K562 (cell line): ENCODE data around the gene RPS19. TPM values are rescaled to one million over a fixed set of nuclear protein-coding genes. Genes with fewer than 3 reads are reported as not detected.

Experiments used
- ARID4B ChIP-seq: sonication (generic); formaldehyde crosslinking; IDR thresholded peaks from 2 replicates; pipeline ENCODE4 v1.8.0; 2022; ENCODE audit warnings: mild to moderate bottlenecking, missing genetic modification reagents
- CBX2 ChIP-seq: fragments of 200-600 bp; sonication (generic); IDR thresholded peaks from one replicate; pipeline ENCODE4 v1.6.1; 2012; ENCODE audit warnings: mild to moderate bottlenecking, low read length, inconsistent platforms; ENCODE audit not compliant: insufficient read depth, poor library complexity, severe bottlenecking
- FIP1L1 ChIP-seq: fragments of 200-400 bp; formaldehyde crosslinking; IDR thresholded peaks from 2 replicates; pipeline ENCODE4 v1.6.1; 2018; ENCODE audit warnings: mild to moderate bottlenecking, low read depth, low read length; ENCODE audit not compliant: poor library complexity, severe bottlenecking
- FOXJ2 ChIP-seq: fragments of 200-800 bp; sonication (Bioruptor generic); IDR thresholded peaks from 2 replicates; pipeline ENCODE4 v1.6.1; 2016; ENCODE audit warnings: missing genetic modification characterization, missing compliant biosample characterization
- FOXK1 ChIP-seq: sonication (generic); formaldehyde crosslinking; IDR thresholded peaks from 2 replicates; pipeline ENCODE4 v1.8.0; 2022; ENCODE audit warnings: missing genetic modification reagents, mild to moderate bottlenecking, borderline replicate concordance
- GATA2 ChIP-seq: sonication (generic); formaldehyde crosslinking; IDR thresholded peaks from 2 replicates; pipeline ENCODE4 v1.4.0; 2020; ENCODE audit warnings: mild to moderate bottlenecking, missing genetic modification reagents
- HDAC6 ChIP-seq: IDR thresholded peaks from 2 replicates; pipeline ENCODE4 v1.6.1; 2012; ENCODE audit warnings: low read depth, mild to moderate bottlenecking, control low read depth, inconsistent platforms, low read length, moderate library complexity
- HNRNPUL1 ChIP-seq: fragments of 200-400 bp; formaldehyde crosslinking; IDR thresholded peaks from 2 replicates; pipeline ENCODE4 v1.6.1; 2017; ENCODE audit warnings: low read length
- ILF3 ChIP-seq: fragments of 450-650 bp; IDR thresholded peaks from 2 replicates; pipeline ENCODE4 v1.6.1; 2018; ENCODE audit warnings: antibody characterized with exemption, mild to moderate bottlenecking, moderate library complexity, borderline replicate concordance
- MITF ChIP-seq: IDR thresholded peaks from 2 replicates; pipeline ENCODE4 v1.6.1; 2014; ENCODE audit warnings: antibody characterized with exemption
- NCOA4 ChIP-seq: fragments of 450-650 bp; IDR thresholded peaks from 2 replicates; pipeline ENCODE4 v1.6.1; 2018; ENCODE audit warnings: mild to moderate bottlenecking; ENCODE audit not compliant: partially characterized antibody
- PHTF2 ChIP-seq: fragments of 250-450 bp; sonication (Bioruptor Pico); IDR thresholded peaks from 2 replicates; pipeline ENCODE4 v1.5.0; 2021; ENCODE audit warnings: mild to moderate bottlenecking
- PURB ChIP-seq: sonication (generic); formaldehyde crosslinking; IDR thresholded peaks from 2 replicates; pipeline ENCODE4 v1.9.0; 2021; ENCODE audit warnings: low read depth, mild to moderate bottlenecking, missing genetic modification reagents
- SAP30 ChIP-seq: fragments of 200-600 bp; sonication (generic); IDR thresholded peaks from 2 replicates; pipeline ENCODE4 v1.6.1; 2012; ENCODE audit warnings: borderline replicate concordance, low read depth, mild to moderate bottlenecking, moderate library complexity, low read length, control low read depth, inconsistent platforms; ENCODE audit not compliant: insufficient read depth, poor library complexity, severe bottlenecking
- STAG1 ChIP-seq: sonication (generic); formaldehyde crosslinking; IDR thresholded peaks from 2 replicates; pipeline ENCODE4 v1.5.0; 2020; ENCODE audit warnings: missing genetic modification reagents, borderline replicate concordance
- TRIM24 ChIP-seq, 2 experiments: fragments of 450-650 bp; IDR thresholded peaks; 2 replicates each; pipeline ENCODE4 v1.6.1; 2016
- ZNF197 ChIP-seq: fragments of 200-800 bp; sonication (Bioruptor generic); IDR thresholded peaks from 2 replicates; pipeline ENCODE4 v1.6.1; 2016; ENCODE audit warnings: low read depth, missing genetic modification characterization, missing compliant biosample characterization
- ZNF282 ChIP-seq: sonication (generic); formaldehyde crosslinking; IDR thresholded peaks from 2 replicates; pipeline ENCODE4 v1.8.1; 2023; ENCODE audit warnings: missing genetic modification reagents
- ZNF696 ChIP-seq: fragments of 250-450 bp; sonication (Bioruptor Pico); conservative IDR thresholded peaks from 2 replicates; pipeline ENCODE4 v1.4.0; 2020; ENCODE audit warnings: mild to moderate bottlenecking, moderate library complexity
- polyA plus RNA-seq, 8 experiments: library from polyadenylated mRNA; depleted of rRNA in 4 of 8; stranded (reverse) in 5 of 8; unstranded in 3 of 8; fragments of >200 nt; fragmentation: Nextera tagmentation in 2 of 8; fragmentation: Illumina TruSeq in 1 of 8; extraction: Ambion mirVana in 2 of 8; extraction: Trizol in 1 of 8; gene quantifications; 2 replicates each; pipeline versions ENCODE4 v1.2.1 to v1.2.3, GENCODE V29; 2011 to 2014; ENCODE audit warnings: inconsistent platforms in 1 of 8, missing spikeins in 1 of 8
- total RNA-seq, 7 experiments: library from RNA; depleted of rRNA in 6 of 7; stranded (reverse); fragments of >200 nt in 6 of 7; fragmentation: Illumina TruSeq in 2 of 7; extraction: Trizol in 2 of 7; gene quantifications; 2 replicates each; pipeline versions ENCODE4 v1.2.1 to v1.2.3, GENCODE V29; 2011 to 2021; ENCODE audit warnings: low replicate concordance in 1 of 7
- TF ChIP-seq, protein P1 (sequence below): fragments of 250-450 bp; sonication (Bioruptor Pico); IDR thresholded peaks from 2 replicates; pipeline ENCODE4 v1.9.0; 2021; ENCODE audit warnings: mild to moderate bottlenecking
- TF ChIP-seq, protein P2 (sequence below): fragments of 250-450 bp; sonication (Bioruptor Pico); IDR thresholded peaks from 2 replicates; pipeline ENCODE4 v1.5.0; 2021

Gene RPS19
- total and polyA plus RNA-seq, 9 of the 15 experiments (the other 6 are each of a cell fraction or from before 2014, with no cell fraction given), result 1,964 to 3,408 (median 2,747) TPM

- TF ChIP-seq ILF3 (0 out of 2 replicates have a peak, but pooled peaks have one; percentile 46), PURB (no peak), PHTF2 (CRISPR knock-in tag) (no peak), FIP1L1 (peak; percentile 74), ZNF696 (CRISPR knock-in tag) (no peak), FOXJ2 (tag) (no peak), MITF (no peak), TRIM24 (IDR thresholded peaks at IDR 0.05) (peak in 1 of 2 experiments; percentile 76; a peak in 2 of 4 replicates), STAG1 (CRISPR knock-in tag) (no peak), GATA2 (no peak), ARID4B (CRISPR knock-in tag) (peak; percentile 94), SAP30 (peak; percentile 79), HDAC6 (no peak), HNRNPUL1 (no peak), NCOA4 (no peak), CBX2 (no peak), ZNF197 (no peak), ZNF282 (CRISPR knock-in tag) (no peak), FOXK1 (0 out of 2 replicates have a peak, but pooled peaks have one; percentile 43)
- TF ChIP-seq, protein P1, sequence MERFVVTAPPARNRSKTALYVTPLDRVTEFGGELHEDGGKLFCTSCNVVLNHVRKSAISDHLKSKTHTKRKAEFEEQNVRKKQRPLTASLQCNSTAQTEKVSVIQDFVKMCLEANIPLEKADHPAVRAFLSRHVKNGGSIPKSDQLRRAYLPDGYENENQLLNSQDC (CRISPR knock-in tag), result no peak
- TF ChIP-seq, protein P2, sequence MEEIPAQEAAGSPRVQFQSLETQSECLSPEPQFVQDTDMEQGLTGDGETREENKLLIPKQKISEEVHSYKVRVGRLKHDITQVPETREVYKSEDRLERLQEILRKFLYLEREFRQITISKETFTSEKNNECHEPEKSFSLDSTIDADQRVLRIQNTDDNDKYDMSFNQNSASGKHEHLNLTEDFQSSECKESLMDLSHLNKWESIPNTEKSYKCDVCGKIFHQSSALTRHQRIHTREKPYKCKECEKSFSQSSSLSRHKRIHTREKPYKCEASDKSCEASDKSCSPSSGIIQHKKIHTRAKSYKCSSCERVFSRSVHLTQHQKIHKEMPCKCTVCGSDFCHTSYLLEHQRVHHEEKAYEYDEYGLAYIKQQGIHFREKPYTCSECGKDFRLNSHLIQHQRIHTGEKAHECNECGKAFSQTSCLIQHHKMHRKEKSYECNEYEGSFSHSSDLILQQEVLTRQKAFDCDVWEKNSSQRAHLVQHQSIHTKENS (CRISPR knock-in tag), result no peak
These were observed at the start of gene RPS19 (continued) for GRCh38 chr19:41859618-41860418.
